Immature natural killer cell (primary cell): ENCODE results near the gene GALNT1. TPM values are rescaled to one million over a fixed set of nuclear protein-coding genes. Genes with fewer than 3 reads are reported as not detected.

Experiments used
- DNase-seq, 3 donors: peaks; one replicate each; pipeline ENCODE4 v3.0.0; 2022; ENCODE audit warnings: mixed read lengths in 1 of 3
- H3K27ac Mint-ChIP-seq, 6 donors: one replicate each; pipeline ENCODE4 v1.8.0; 2020; ENCODE audit warnings: mixed read lengths in 6 of 6, mild to moderate bottlenecking in 5 of 6, inconsistent platforms in 4 of 6, moderate library complexity in 3 of 6
- H3K27me3 Mint-ChIP-seq, 3 donors: one replicate each; pipeline ENCODE4 v1.8.0; 2020 to 2021; ENCODE audit warnings: low read depth in 3 of 3, mild to moderate bottlenecking in 3 of 3, mixed read lengths in 3 of 3, moderate library complexity in 3 of 3, inconsistent platforms in 1 of 3
- H3K36me3 Mint-ChIP-seq, 3 donors: one replicate each; pipeline ENCODE4 v1.8.0; 2020; ENCODE audit warnings: mixed read lengths in 3 of 3, inconsistent platforms in 2 of 3, mild to moderate bottlenecking in 2 of 3
- H3K4me1 Mint-ChIP-seq, 2 donors: one replicate each; pipeline ENCODE4 v1.8.0; 2020; ENCODE audit warnings: inconsistent platforms in 2 of 2, mild to moderate bottlenecking in 2 of 2, mixed read lengths in 2 of 2, moderate library complexity in 1 of 2
- H3K4me3 Mint-ChIP-seq, 5 donors: one replicate each; pipeline ENCODE4 v1.8.0; 2020; ENCODE audit warnings: mild to moderate bottlenecking in 5 of 5, mixed read lengths in 5 of 5, inconsistent platforms in 3 of 5, moderate library complexity in 3 of 5
- H3K9me3 Mint-ChIP-seq, 6 donors: one replicate each; pipeline ENCODE4 v1.8.0; 2020; ENCODE audit warnings: mild to moderate bottlenecking in 6 of 6, mixed read lengths in 6 of 6, inconsistent platforms in 4 of 6, moderate library complexity in 3 of 6
- polyA plus RNA-seq, 3 donors: library from polyadenylated mRNA; unstranded; fragments of 300-500 nt; fragmentation: Illumina TruSeq; gene quantifications; one replicate each; pipeline ENCODE4 v1.2.3, GENCODE V29; 2021

GALNT1 gene
- polyA plus RNA-seq, 3 donors from 2014 or later: 28.5 to 112 (median 59.5) TPM

DNA sequence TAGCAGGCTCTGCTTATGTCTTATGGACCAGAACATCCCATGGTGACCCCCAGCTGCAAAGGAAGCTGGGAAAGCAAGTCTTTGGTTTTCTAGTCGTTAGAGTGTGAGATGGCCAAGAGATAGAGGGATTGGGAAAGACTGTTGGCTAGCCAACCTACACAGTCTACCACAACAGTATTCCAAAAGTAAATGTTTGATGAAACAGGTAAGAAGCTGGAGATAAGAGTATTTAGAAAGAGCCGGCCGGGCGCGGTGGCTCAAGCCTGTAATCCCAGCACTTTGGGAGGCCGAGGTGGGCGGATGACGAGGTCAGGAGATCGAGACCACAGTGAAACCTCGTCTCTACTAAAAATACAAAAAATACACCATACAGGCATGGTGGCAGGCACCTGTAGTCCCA lies 124.4 kb downstream of the GALNT1 start:
- no peak for DNase-seq
- peaks cover 0 to 2% (median 0%) of the 10 kb centered on the region in 3 donors for H3K27me3 Mint-ChIP-seq
- no peaks in the 10 kb centered on the region for H3K4me1 Mint-ChIP-seq
- no peaks in the 10 kb centered on the region for H3K9me3 Mint-ChIP-seq
- no peak overlapping the region for H3K27ac Mint-ChIP-seq
- no peak overlapping the region for H3K4me3 Mint-ChIP-seq
- H3K36me3 Mint-ChIP-seq: peaks cover 8 to 40% (median 22%) of the 10 kb centered on the region in 3 donors

DNA sequence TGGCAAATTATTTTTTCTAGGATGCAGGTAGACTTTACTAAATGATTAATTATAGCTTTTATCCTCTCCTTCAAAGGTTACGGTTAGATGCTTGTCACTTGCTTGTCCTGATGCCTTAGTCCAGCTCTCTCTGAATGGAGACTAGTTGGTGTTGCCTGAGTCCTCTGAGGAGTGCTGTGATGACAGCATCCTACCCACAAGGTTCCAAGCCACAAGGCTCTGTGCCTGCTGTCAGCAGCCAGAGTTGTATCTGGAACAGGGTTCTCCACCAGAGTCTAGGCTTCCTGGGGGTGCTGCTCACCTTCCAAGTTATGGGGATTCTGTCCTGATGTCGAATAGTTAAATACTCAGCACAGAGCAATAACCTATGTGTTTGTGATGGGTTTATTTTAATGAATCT lies 125.7 kb downstream of the GALNT1 start:
- H3K4me1 Mint-ChIP-seq: no peaks in the 10 kb centered on the region
- no peak overlapping the region for H3K27ac Mint-ChIP-seq
- H3K9me3 Mint-ChIP-seq: no peaks in the 10 kb centered on the region
- H3K36me3 Mint-ChIP-seq: peaks cover 15 to 46% (median 34%) of the 10 kb centered on the region in 3 donors
- no peak for DNase-seq
- peaks cover 0 to 2% (median 0%) of the 10 kb centered on the region in 3 donors for H3K27me3 Mint-ChIP-seq
- H3K4me3 Mint-ChIP-seq: no peak overlapping the region

DNA sequence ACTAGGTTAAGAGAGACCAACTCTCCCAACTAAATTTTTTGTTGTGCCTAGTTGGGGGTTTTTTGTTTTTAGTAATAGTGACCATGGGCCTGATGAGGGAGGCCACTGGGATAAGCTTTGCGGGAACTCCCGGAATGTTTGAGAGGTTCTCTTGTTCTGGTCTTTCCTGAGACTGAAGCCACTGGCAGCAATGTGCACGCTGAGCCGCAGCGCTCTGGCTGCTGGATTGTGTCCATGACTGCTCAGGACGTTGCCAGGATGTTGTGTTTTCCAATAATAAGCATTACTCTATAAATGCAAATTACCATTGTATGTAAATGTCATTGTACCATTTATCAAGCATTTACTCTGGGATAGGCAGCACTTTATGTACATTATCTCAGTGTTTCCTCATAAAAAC lies 126.1 kb downstream of the GALNT1 start:
- peaks cover 19 to 46% (median 38%) of the 10 kb centered on the region in 3 donors for H3K36me3 Mint-ChIP-seq
- H3K27me3 Mint-ChIP-seq: peaks cover 0 to 2% (median 0%) of the 10 kb centered on the region in 3 donors
- no peaks in the 10 kb centered on the region for H3K9me3 Mint-ChIP-seq
- H3K4me3 Mint-ChIP-seq: no peak overlapping the region
- DNase-seq: no peak
- H3K27ac Mint-ChIP-seq: no peak overlapping the region
- no peaks in the 10 kb centered on the region for H3K4me1 Mint-ChIP-seq

DNA sequence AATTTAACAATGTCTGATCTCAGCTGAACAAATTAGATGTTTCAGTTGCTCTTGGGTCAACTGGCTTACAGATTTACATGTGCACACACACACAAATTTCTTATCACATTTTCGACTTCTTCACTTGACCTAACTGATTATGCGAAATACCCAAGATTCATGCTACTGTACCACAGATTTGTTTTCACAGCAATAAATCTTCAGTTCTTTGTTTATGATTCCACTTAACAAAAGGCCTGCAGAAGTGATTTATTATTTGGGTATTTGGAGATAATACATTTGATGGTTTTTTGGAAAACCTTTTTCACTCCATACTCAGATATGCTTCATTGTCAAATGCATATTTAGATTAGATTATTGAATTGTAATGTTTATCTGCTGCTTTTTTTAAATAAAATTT lies 129.0 kb downstream of the GALNT1 start:
- Mint-ChIP-seq H3K4me3 (no peak overlapping the region), H3K4me1 (no peaks in the 10 kb centered on the region), H3K27ac (no peak overlapping the region), H3K36me3 (peaks cover 23 to 37% (median 33%) of the 10 kb centered on the region in 3 donors), H3K9me3 (no peaks in the 10 kb centered on the region), H3K27me3 (peaks cover 0 to 4% (median 0%) of the 10 kb centered on the region in 3 donors)
- no peak for DNase-seq

DNA sequence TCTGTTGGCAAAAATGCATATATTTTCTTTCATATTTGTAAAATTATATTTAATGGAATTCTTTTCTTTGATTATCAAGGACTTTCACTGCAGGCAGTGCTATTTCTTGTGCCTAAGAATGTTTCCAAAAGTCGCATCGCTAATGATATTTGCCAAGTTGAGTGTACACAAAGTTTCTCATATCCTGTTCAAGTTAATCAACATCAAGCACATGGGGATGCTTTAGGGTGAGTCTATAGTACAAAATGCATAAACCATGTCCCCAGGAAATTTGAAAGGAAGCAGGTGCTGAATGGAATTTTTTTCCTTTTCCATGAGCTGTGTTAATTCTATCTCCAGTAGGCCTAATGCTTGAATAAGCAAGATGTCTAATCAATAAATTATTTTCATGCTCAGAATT lies 129.7 kb downstream of the GALNT1 start:
- no peak overlapping the region for H3K27ac Mint-ChIP-seq

DNA sequence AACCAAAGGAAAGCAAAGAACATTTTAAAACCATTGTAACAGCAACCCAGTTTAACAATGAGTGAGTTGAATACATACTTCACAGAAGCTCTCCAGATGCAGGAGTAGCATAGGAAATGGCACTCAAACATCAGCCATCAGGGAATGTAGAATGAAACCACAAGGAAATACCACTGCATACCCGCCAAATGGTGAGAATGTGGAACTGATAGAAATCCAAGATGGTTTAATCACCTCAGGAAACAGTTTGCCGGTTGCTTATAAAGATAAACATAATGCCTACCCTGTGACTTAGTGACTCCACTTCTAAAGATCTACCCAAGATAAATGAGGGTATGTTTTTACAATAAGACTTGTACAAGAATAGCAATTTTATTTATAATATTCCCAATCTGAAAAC lies 132.0 kb downstream of the GALNT1 start:
- Mint-ChIP-seq H3K36me3 (peaks cover 32 to 37% (median 33%) of the 10 kb centered on the region in 3 donors), H3K27me3 (peaks cover 0 to 4% (median 3%) of the 10 kb centered on the region in 3 donors), H3K27ac (no peak overlapping the region), H3K9me3 (peaks cover 0 to 11% (median 4%) of the 10 kb centered on the region in 6 donors), H3K4me3 (no peak overlapping the region), H3K4me1 (no peaks in the 10 kb centered on the region)
- no peak for DNase-seq

More for the DNA sequence above, 129.7 kb downstream of the GALNT1 start:
- Mint-ChIP-seq H3K27me3 (peaks cover 0 to 4% (median 3%) of the 10 kb centered on the region in 3 donors), H3K4me1 (no peaks in the 10 kb centered on the region), H3K4me3 (no peak overlapping the region), H3K9me3 (no peaks in the 10 kb centered on the region), H3K36me3 (peaks cover 27 to 37% (median 29%) of the 10 kb centered on the region in 3 donors)
- no peak for DNase-seq

DNA sequence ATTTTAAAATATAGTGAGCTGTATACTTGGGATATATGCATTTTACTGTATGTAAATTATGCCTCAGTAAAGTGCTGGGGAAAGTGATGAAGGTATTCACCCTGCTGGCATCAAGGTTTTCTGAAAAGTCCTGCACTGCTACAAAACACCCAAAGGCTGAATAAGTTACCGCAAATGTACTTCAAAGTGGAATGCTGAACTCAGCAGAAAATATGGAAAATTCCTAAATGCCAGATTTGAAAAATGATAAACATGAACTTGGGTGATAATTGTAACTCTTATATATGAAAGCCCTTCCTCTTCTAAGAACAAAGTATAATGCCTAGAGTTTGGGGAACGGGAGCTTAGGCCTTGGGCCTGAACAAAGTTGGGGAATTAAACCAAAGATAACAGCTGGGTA lies 133.0 kb downstream of the GALNT1 start:
- Mint-ChIP-seq H3K27ac (no peak overlapping the region), H3K4me1 (no peaks in the 10 kb centered on the region), H3K27me3 (peaks cover 0 to 4% (median 3%) of the 10 kb centered on the region in 3 donors), H3K9me3 (peaks cover 3 to 21% (median 5%) of the 10 kb centered on the region in 6 donors), H3K36me3 (peaks cover 29 to 37% (median 33%) of the 10 kb centered on the region in 3 donors), H3K4me3 (no peak overlapping the region)
- DNase-seq: no peak

DNA sequence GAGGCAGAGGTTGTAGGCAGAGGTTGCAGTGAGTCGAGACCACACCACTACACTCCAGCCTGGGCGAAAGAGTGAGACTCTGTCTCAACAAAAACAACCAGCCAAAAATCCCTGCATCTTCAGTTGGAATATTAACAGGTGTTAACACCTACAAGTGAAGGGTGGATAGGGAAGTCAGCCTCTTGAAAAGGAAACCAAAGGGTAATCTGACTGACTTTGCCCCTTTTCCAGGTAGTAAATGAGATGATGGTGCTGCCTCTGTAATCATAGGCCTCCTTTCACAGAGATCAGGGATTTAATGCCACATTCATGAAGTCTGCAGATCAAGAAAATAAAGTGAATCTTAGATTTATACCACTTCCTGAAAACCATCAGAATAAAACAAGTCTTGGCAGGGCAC lies 133.6 kb downstream of the GALNT1 start:
- Mint-ChIP-seq H3K27me3 (peaks cover 0 to 4% (median 3%) of the 10 kb centered on the region in 3 donors), H3K4me3 (no peak overlapping the region), H3K36me3 (peaks cover 29 to 37% (median 33%) of the 10 kb centered on the region in 3 donors), H3K9me3 (peaks cover 3 to 21% (median 7%) of the 10 kb centered on the region in 6 donors), H3K27ac (no peak overlapping the region), H3K4me1 (no peaks in the 10 kb centered on the region)
- DNase-seq: no peak

DNA sequence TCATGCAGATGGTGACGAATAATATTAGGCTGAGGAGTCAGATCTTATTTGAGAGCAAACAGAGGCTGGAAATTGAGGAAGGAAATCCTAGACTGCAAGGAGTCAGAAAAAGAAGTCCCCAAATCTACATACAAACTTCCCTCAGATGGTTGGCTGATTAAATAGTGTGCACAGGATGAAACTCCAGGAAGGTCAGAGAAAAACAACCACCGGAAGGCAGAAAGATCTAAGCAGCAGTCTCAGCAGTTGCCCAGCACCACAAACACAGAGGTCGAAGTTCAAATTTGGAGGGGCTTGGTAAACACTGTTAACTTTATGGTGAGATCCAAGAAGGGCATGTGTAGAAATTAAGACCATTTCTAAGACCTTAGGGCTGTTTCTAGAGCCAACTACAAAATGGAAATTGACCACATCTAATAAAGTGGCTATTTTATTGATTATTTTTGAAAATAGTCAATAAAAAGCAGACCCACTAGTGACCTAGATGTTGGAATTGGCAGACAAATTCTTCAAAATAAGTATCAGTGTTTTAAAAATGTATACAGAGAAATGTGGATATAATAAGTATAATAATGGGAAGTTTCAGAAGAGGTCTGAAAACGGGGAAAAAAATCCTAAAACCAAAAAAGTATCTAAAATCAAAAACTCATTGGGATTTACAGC lies 134.8 kb downstream of the GALNT1 start:
- H3K27me3 Mint-ChIP-seq: peaks cover 0 to 4% (median 3%) of the 10 kb centered on the region in 3 donors
- H3K9me3 Mint-ChIP-seq: peaks cover 3 to 26% (median 9%) of the 10 kb centered on the region in 6 donors
- H3K4me1 Mint-ChIP-seq: no peaks in the 10 kb centered on the region
- DNase-seq: no peak
- no peak overlapping the region for H3K27ac Mint-ChIP-seq
- H3K4me3 Mint-ChIP-seq: no peak overlapping the region
- peaks cover 22 to 30% (median 28%) of the 10 kb centered on the region in 3 donors for H3K36me3 Mint-ChIP-seq

DNA sequence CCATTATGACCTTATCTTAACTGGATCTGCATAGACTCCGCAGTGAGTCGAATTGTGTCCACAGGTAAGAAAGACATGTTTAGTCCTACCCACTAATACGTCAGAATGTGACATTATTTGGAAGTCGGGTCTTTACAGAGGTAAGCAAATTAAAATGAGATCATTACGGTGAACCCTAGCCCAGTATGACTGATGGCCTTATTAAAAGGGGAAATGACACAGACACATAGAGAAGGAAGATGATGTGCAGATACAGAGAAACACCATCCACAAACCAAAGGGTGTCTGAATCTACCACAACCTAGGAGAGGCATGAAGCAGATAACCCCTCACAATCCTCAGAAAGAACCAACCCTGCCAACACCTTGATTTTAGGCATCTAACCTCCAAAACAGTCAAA lies 135.6 kb downstream of the GALNT1 start:
- H3K9me3 Mint-ChIP-seq: peaks cover 3 to 26% (median 9%) of the 10 kb centered on the region in 6 donors
- H3K27ac Mint-ChIP-seq: no peak overlapping the region
- no peaks in the 10 kb centered on the region for H3K4me1 Mint-ChIP-seq
- no peak overlapping the region for H3K4me3 Mint-ChIP-seq
- H3K36me3 Mint-ChIP-seq: peaks cover 13 to 22% (median 21%) of the 10 kb centered on the region in 3 donors
- DNase-seq: no peak
- peaks cover 2 to 4% (median 3%) of the 10 kb centered on the region in 3 donors for H3K27me3 Mint-ChIP-seq

DNA sequence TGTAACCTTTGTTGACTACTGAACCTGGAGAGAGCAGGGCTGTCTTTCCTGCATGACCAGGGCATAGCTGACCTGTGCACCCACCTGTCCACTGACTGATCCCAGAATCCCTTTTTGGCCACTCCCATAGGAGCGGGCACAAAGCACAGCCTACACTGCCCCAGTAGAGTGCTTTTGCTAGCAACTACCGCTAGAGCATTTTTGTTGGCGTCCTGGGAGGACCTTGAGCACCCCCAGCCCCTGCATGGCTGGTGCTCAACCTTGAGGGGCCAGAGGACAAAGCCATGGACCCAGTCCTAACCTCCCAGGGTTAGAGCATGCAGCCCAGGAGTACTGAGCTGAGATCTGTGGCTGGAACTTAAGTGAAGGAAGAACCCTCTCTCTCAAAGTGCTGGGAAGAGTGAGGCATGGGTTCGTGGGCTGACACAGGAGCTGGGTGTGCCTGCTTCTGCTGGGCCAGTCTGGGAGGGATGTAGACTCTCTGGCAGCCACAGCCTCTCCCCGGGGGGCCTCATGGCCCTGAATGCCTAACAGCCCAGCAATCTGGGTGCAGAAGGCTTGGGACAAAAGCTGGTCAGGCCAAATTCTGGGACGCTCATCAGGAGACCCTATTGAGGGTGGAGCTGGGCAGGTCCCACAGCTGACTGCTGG lies 140.0 kb downstream of the GALNT1 start:
- no peak overlapping the region for H3K27ac Mint-ChIP-seq
- peaks cover 2 to 7% (median 6%) of the 10 kb centered on the region in 3 donors for H3K27me3 Mint-ChIP-seq
- H3K9me3 Mint-ChIP-seq: peaks cover 3 to 26% (median 11%) of the 10 kb centered on the region in 6 donors
- H3K4me1 Mint-ChIP-seq: no peaks in the 10 kb centered on the region
- H3K4me3 Mint-ChIP-seq: no peak overlapping the region
- DNase-seq: no peak
- peaks cover 0 to 8% (median 6%) of the 10 kb centered on the region in 3 donors for H3K36me3 Mint-ChIP-seq

DNA sequence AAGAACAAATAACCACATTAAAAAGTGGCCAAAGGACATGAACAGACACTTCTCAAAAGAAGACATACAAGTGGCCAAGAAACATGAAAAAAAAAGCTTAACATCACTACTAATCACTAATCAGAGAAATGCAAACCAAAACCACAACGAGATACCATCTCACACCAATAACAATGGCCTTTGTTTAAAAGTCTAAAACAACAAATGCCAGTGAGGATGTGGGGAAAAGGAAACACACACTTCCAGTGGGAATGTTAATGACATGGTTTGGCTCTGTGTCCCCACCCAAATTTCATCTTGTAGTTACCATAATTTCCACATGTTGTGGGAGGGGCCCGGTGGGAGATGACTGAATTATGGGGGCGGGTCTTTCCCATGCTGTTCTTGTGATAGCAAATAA lies 147.1 kb downstream of the GALNT1 start:
- H3K27ac Mint-ChIP-seq: no peak overlapping the region
- peaks cover 0 to 13% (median 2%) of the 10 kb centered on the region in 6 donors for H3K9me3 Mint-ChIP-seq
- no peak overlapping the region for H3K4me3 Mint-ChIP-seq
- H3K4me1 Mint-ChIP-seq: no peaks in the 10 kb centered on the region
- DNase-seq: no peak
- peaks cover 0 to 6% (median 4%) of the 10 kb centered on the region in 3 donors for H3K27me3 Mint-ChIP-seq
- H3K36me3 Mint-ChIP-seq: no peaks in the 10 kb centered on the region

DNA sequence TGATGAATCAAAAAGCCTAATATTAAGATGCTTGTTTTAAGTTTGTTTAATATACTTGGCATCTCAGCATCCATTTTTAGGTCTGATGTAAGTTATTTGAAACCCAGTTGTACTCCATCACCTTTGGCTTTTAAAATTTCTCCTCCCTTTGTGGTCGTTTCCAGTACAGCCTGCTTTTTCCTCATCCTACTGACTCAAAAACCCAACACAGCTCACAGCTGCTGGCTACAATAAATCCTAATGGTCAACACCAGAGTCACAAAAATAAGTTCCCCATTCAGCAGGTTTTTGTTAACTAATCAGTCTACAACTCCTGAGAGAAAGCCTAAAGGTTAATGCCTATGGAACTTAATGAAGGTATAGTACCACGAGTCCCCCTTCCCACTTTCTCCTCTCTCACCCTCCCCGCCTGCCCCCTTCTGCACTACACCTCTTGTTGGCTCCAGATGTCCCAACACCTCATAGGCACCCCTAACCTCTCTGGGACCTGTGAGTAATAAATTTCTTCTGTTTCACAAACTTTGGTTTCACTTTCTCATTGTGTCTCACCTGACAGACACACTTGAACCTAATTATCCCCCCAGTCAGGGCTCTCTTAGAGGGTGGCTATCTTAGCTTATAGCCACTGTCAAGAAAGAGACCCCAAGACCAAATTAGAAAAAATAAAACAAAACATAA lies 148.6 kb downstream of the GALNT1 start:
- Mint-ChIP-seq H3K4me1 (no peaks in the 10 kb centered on the region), H3K9me3 (peaks cover 0 to 13% (median 2%) of the 10 kb centered on the region in 6 donors), H3K27me3 (peaks cover 0 to 4% (median 3%) of the 10 kb centered on the region in 3 donors), H3K27ac (no peak overlapping the region), H3K4me3 (no peak overlapping the region), H3K36me3 (no peaks in the 10 kb centered on the region)
- no peak for DNase-seq
